ENCODE data around the gene KRAS.

DNA sequence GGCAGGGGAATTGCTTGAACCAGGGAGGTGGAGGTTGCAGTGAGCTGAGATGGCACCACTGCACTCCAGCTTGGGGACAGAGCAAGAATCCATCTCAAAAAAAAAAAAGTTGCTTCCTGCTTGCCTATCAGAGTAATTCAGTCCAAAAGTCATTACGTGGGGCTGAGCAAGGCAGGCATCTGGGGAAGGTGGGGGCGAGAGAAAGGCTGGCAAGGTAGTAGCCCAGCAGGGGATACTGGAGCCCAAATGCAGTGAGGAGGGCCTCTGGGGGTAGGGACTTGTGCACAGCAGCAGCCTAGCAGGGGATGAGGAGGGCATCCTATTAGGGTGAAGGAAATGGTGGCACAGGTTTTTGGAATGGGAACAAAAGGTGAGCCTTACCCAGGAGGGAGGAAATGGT lies 48.6 kb downstream of the KRAS start:
- TF ChIP-seq, protein P1, sequence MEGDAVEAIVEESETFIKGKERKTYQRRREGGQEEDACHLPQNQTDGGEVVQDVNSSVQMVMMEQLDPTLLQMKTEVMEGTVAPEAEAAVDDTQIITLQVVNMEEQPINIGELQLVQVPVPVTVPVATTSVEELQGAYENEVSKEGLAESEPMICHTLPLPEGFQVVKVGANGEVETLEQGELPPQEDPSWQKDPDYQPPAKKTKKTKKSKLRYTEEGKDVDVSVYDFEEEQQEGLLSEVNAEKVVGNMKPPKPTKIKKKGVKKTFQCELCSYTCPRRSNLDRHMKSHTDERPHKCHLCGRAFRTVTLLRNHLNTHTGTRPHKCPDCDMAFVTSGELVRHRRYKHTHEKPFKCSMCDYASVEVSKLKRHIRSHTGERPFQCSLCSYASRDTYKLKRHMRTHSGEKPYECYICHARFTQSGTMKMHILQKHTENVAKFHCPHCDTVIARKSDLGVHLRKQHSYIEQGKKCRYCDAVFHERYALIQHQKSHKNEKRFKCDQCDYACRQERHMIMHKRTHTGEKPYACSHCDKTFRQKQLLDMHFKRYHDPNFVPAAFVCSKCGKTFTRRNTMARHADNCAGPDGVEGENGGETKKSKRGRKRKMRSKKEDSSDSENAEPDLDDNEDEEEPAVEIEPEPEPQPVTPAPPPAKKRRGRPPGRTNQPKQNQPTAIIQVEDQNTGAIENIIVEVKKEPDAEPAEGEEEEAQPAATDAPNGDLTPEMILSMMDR (IDR thresholded peaks at IDR 0.05) = no peak
- no peak for TF ChIP-seq POLR2A (IDR thresholded peaks at IDR 0.05)

Measured in right lobe of liver (tissue), 4 donors.